Gastroesophageal sphincter (tissue), 3 donors: ENCODE data around the gene SLC6A5.

Source experiments
- CTCF ChIP-seq, 4 experiments: fragments of 200-600 bp in 2 of 4; fragments of 450-650 bp in 2 of 4; sonication (generic) in 1 of 4; IDR thresholded peaks; one replicate each; pipeline ENCODE4 v1.5.1; 2017 to 2019; ENCODE audit warnings: antibody characterized with exemption in 4 of 4, mild to moderate bottlenecking in 2 of 4, moderate library complexity in 2 of 4
- EP300 ChIP-seq: sonication (generic); formaldehyde crosslinking; IDR thresholded peaks from one replicate; pipeline ENCODE4 v1.6.1; 2017; ENCODE audit warnings: antibody characterized with exemption, mild to moderate bottlenecking

- TF ChIP-seq EP300 (no peak), CTCF (IDR thresholded peaks at IDR 0.05) (no peak)
These were observed 40.3 kb downstream of the SLC6A5 start for GRCh38 chr11:20639688-20640087.
